HG03342 (cell line): Measurements from ENCODE around the gene CD274.
"Not testable (repeated sequence)": the region's sequence is repeated elsewhere in the genome, so short reads cannot be mapped to it uniquely, and the experiment has no call there.

Experiments
- ATAC-seq: cut with Tn5 transposase; IDR thresholded peaks from one replicate; pipeline ENCODE4 v1.9.1; 2021; ENCODE audit warnings: mild to moderate bottlenecking, moderate library complexity; ENCODE audit not compliant: unreplicated experiment

CD274 gene

GRCh38 chr9:5450359-5451091 lies at the start of gene CD274:
Gene CD274, plus strand, starts transcription at chr9:5450542. Its CDS starts 5,572 bp downstream, at chr9:5456114.
- ATAC-seq, result peak; percentile 60

GRCh38 chr9:5402217-5402616 lies 48.1 kb upstream of the CD274 start:
- no peak for ATAC-seq

DNA sequence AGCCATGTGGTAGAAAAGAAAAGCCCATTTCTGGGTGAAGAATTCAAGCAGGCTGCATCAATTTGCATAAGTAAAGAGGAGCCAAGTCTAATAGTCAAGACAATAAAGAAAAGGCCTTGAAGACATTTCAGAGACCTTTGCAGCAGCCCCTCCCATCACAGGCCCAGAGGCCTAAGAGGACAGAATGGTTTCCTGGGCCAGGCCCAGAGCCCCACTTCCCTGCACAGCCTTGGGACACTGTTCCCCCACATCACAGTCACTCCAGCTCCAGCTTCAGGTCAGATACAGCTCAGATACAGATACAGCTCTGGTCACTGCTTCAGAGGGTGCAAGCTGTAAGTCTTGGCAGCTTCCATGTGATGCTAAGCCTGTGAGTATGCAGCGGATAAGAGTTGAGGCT lies 41.7 kb upstream of the CD274 start:
- no peak for ATAC-seq

- ATAC-seq, result no peak
Measured at GRCh38 chr9:5416953-5417352, 33.4 kb upstream of the CD274 start.

DNA sequence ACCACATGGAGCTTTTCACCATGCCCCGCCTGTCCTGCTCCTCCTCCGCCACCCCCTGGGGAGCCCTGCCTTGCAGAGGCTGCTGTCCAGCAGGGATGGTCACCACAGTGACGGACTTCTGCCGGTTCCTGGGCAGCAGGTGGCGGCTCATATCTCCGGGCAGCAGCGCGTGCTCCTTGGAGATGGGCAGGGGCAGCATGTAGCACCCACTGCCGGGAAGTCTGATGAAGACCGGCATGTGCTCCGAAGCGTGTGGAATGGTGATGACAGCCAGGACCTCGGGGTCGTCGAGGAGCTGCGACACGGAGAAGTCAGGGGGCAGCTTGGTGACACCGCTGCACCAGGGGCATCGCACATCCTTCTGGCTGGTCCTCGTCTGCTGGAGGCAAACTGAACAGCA lies 31.9 kb upstream of the CD274 start:
- no peak for ATAC-seq

DNA sequence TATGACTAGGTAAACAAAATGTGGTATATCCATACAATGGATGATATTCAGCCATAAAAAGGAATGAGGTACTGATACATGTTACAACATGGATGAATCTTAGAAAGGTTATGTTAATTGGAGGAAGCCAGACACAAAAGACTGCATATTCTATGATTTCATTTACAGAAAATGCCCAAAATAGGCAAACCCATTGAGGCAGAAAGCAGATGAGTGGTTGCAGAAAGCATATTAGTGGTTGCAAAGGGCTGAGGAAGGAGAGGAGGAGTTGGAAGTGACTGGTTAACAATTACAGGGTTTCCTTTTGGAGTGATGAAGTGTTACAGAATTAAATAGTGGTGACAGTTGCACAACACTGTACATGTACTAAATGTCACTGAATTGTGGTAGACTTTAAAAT lies 30.4 kb upstream of the CD274 start:
- ATAC-seq, result no peak

DNA sequence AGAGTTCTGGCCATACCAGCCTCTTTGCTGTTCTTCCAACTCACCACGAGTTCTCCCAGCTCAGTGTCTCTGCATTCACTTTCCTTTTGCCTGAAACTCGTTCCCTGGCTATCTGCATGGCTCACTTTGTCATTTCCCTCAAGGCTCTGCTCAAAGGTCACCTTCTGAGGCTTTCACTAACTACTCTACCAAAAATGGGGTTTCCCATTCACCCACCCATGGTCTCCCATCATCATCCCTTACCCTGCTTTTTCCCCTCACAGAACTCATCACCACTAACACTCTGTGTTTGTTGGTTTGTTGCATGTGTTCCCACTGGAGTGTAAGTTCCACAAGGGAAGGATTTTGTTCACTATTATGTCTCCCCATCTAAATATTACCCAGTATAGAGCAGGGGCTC lies 29.2 kb upstream of the CD274 start:
- ATAC-seq, result no peak

- no peak for ATAC-seq
Measured at GRCh38 chr9:5422276-5422675, 28.1 kb upstream of the CD274 start.

DNA sequence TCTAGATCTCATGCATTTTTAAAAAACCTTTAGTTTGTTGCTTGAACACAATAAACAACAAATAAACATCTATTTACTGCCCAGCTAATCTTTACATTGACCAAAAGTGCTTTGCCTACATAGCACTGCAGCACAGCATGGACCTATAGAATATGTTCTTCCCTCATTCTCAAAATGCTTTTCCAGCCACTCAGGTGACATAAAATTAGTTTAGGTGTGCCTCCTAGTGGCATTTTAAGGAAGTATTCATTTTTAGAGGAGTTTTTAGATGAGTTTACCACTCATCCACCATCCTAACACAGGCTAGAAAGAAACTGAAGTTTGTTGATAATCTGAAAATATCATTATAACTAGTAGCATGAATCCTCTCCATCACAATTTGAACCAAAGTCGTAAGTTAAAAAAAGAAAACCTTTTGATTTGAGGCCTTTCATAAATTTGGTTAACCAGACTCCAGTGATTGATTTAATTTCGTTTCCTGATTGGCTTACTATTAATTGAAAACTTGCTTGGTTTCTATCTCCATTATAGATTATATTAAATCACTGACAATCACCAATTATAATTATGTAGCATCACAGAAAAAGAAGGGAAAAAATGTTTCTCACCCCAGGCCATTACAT lies 25.2 kb upstream of the CD274 start:
- ATAC-seq, result no peak

GRCh38 chr9:5427005-5427404 lies 23.3 kb upstream of the CD274 start:
- no peak for ATAC-seq

GRCh38 chr9:5428172-5428571 lies 22.2 kb upstream of the CD274 start:
- no peak for ATAC-seq

DNA sequence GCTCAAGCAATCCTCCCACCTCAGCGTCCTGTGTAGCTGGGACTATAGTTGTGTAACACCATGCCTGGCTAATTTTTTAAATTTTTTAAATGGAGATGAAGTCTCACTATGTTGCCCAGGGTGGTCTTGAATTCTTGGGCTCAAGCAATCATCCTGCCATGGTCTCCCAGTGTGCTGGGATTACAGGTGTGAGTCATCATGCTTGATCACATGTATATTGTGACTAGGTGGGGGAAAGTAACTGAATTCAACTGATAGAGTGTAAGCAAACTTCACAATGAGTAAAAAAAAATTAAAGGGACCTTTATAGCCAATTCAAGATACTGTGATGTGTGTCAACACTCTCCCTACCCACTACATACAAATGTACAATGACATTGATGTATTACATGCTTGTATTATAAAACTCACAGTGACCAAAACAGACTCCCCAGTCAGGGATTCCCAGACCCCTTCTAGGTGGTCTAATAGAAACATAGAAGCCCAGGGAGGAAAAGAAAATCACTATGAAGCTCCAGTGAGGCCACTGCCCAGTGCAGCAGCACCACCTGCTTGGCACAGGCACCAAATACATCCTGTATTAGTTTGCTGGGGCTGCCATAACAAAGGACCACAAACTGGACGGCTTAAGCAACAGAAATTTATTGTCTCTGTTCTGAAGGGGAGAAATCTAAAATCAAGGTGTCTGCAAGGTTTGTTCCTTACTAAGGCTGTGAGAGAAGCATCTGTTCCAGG lies 21.4 kb upstream of the CD274 start:
- no peak for ATAC-seq

GRCh38 chr9:5429873-5430564 lies 20.3 kb upstream of the CD274 start:
- ATAC-seq, result no peak

DNA sequence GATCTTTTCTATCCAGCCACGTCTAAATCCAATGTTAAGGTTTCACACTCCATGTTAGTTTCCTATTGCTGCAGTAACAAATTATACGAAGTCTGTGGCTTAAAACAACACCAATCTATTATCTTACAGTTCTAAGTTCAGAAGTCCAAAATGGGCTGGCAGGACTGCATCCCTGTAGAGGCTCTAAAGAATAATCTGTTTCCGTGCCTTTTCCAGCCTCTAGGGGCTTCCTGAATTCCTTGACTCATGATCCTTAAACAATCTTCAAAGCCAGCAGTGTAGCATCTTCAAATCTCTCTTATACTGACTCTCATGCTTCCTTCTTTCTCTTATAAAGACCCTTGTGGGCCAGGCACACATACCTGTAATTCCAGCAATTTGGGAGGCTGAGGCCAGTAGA lies 19.4 kb upstream of the CD274 start:
- no peak for ATAC-seq

DNA sequence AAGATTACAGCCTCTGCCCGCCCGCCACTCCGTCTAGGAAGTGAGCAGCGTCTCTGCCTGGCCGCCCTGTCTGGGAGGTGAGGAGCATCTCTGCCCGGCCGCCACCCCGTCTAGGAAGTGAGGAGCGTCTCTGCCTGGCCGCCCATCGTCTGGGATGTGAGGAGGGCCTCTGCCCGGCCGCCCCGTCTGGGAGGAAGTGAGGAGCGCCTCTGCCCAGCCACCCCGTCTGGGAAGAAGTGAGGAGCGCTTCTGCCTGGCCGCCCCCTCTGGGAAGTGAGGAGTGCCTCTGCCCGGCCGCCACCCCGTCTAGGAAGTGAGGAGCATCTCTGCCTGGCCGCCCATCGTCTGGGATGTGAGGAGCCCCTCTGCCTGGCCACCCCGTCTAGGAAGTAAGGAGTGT lies 17.5 kb upstream of the CD274 start:
- not testable (repeated sequence) for ATAC-seq

- ATAC-seq, result not testable (repeated sequence)
Measured at GRCh38 chr9:5433328-5433727, 17.0 kb upstream of the CD274 start.

GRCh38 chr9:5433841-5434810 lies 16.2 kb upstream of the CD274 start:
- not testable (repeated sequence) for ATAC-seq

DNA sequence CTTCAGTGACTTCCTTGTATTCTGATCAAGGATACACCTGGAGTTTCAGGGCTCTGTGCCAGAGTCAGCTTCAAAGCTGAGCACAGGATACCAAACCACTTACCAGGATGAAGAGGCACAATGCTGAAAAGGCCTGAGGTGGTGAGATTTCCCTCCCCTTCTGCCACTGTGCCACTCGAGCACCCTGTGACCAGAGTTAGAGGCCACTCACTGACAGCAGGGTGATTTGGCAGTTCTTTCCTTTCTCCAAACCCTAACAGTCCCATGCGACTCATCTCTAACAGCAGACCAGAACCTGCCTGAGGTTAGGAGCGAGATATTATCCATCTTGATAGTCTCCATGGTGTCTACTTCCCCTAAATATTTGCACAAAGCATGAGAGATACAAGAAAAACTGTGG lies 14.4 kb upstream of the CD274 start:
- ATAC-seq, result no peak

DNA sequence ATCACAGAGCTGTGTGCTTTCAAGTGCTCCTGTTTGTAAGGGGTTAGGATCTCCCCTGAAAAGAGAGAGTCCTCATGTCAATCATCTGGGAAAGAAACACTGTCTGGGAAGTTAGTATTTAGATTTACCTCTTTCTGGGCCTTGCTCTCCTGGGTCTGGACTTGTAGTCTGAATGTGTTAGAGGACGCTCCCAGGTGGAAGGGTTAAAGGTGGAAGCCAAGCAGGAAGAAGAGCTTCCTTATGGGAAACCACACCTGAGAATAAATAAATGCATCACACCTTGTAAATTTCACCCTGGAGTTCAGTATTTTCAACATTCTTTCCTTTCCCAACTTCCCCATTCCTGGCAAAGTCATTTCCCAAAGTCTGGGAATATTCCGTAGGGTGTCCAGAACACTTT lies 13.9 kb upstream of the CD274 start:
- ATAC-seq, result no peak
